Heart left ventricle (tissue), 13 donors: ENCODE measurements around the gene NTM.

Experiments used
- CTCF ChIP-seq, 12 donors: fragments of 200-600 bp; sonication (generic) in 4 of 12; IDR thresholded peaks; one replicate each; pipeline versions ENCODE4 v1.5.0 to v1.8.0; 2018 to 2022; ENCODE audit warnings: antibody characterized with exemption in 12 of 12, mild to moderate bottlenecking in 5 of 12
- POLR2A ChIP-seq, 2 donors: fragments of 450-650 bp; IDR thresholded peaks; one replicate each; pipeline ENCODE4 v1.6.1; 2017; ENCODE audit warnings: antibody characterized with exemption in 2 of 2, mild to moderate bottlenecking in 2 of 2, moderate library complexity in 2 of 2
- donor health status: ischemic (EF 13 %, LVEDD 7.1; RV severe dilation, severe dysfunction).
- donor health status: DM: no; HTN: yes; CAD: no.
- donor health status: DM: no; HTN: no; CAD: no.
- donor health status: ischemic (EF 25% LVEDD 6.9; RV normal size, moderate dysfunction).
- donor health status: ischemic (EF 25% LVEDD 5.7; RV mildly dilated, moderate dysfunction).
- donor health status: ischemic (EF 35%, LVEDD 5.7; RV mildly dilated, moderate dysfunction).
- donor health status: nonischemic (EF 11% LVEDD 7.7; RV severe dilation, severe dysfunction).
- donor health status: DM: yes; HTN: yes; CAD: no.
- donor health status: PGD.
- donor health status: ischemic (EF 29% LVEDD 5.4; RV normal size, mild dysfunction).
- donor health status: nonischemic (EF 23%, LVEDD 6.1; RV moderate dilation, normal function).

- no peak for TF ChIP-seq CTCF (IDR thresholded peaks at IDR 0.05)
- TF ChIP-seq POLR2A (IDR thresholded peaks at IDR 0.05) = no peak
These were observed 45.4 kb upstream of the NTM start for GRCh38 chr11:131324921-131325570.
